BE2C (cell line): ENCODE results near the gene RNF180.

Experiments used
- DNase-seq: peaks from one replicate; pipeline ENCODE4 v3.0.0-alpha.2; 2020
- H3K27me3 ChIP-seq: fragments of 250-450 bp; sonication (Bioruptor Pico); 2 replicates; pipeline ENCODE4 v1.5.1; 2020; ENCODE audit warnings: mild to moderate bottlenecking
- H3K36me3 ChIP-seq: fragments of 250-450 bp; sonication (Bioruptor Pico); 2 replicates; pipeline ENCODE4 v1.5.1; 2020; ENCODE audit warnings: mild to moderate bottlenecking
- H3K4me1 ChIP-seq: fragments of 250-450 bp; sonication (Bioruptor Pico); 2 replicates; pipeline ENCODE4 v1.5.1; 2020
- H3K4me3 ChIP-seq: 2 replicates; pipeline ENCODE4 v1.5.1; 2011; ENCODE audit warnings: low read depth, low read length
- H3K9me3 ChIP-seq: fragments of 250-450 bp; sonication (Bioruptor Pico); 2 replicates; pipeline ENCODE4 v1.5.1; 2020
- TF ChIP-seq, protein P1 (sequence below): IDR thresholded peaks from 2 replicates; pipeline ENCODE4 v1.5.1; 2012; ENCODE audit warnings: mild to moderate bottlenecking, low read depth, low read length

RNF180 gene

GRCh38 chr5:64184832-64185231, 19.2 kb downstream of the RNF180 start:
- H3K4me3 ChIP-seq: no peak overlapping the region
- H3K36me3 ChIP-seq: no peaks in the 10 kb centered on the region
- H3K4me1 ChIP-seq: no peaks in the 10 kb centered on the region
- no peaks in the 10 kb centered on the region for H3K27me3 ChIP-seq
- H3K9me3 ChIP-seq: no peaks in the 10 kb centered on the region; the same call in 1 of the 2 replicates
- TF ChIP-seq, protein P1, sequence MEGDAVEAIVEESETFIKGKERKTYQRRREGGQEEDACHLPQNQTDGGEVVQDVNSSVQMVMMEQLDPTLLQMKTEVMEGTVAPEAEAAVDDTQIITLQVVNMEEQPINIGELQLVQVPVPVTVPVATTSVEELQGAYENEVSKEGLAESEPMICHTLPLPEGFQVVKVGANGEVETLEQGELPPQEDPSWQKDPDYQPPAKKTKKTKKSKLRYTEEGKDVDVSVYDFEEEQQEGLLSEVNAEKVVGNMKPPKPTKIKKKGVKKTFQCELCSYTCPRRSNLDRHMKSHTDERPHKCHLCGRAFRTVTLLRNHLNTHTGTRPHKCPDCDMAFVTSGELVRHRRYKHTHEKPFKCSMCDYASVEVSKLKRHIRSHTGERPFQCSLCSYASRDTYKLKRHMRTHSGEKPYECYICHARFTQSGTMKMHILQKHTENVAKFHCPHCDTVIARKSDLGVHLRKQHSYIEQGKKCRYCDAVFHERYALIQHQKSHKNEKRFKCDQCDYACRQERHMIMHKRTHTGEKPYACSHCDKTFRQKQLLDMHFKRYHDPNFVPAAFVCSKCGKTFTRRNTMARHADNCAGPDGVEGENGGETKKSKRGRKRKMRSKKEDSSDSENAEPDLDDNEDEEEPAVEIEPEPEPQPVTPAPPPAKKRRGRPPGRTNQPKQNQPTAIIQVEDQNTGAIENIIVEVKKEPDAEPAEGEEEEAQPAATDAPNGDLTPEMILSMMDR: no peak
- no peak for DNase-seq

- H3K4me3 ChIP-seq: no peak overlapping the region
- no peaks in the 10 kb centered on the region for H3K27me3 ChIP-seq
- TF ChIP-seq, protein P1: no peak
- H3K9me3 ChIP-seq: no peaks in the 10 kb centered on the region
- no peaks in the 10 kb centered on the region for H3K36me3 ChIP-seq
- DNase-seq: no peak
- H3K4me1 ChIP-seq: no peaks in the 10 kb centered on the region
Measured at GRCh38 chr5:64188776-64189175, 23.1 kb downstream of the RNF180 start.

GRCh38 chr5:64190562-64191306, 25.1 kb downstream of the RNF180 start:
- Histone ChIP-seq H3K36me3 (no peaks in the 10 kb centered on the region), H3K27me3 (no peaks in the 10 kb centered on the region), H3K9me3 (no peaks in the 10 kb centered on the region), H3K4me3 (no peak overlapping the region), H3K4me1 (no peaks in the 10 kb centered on the region)
- DNase-seq: no peak
- TF ChIP-seq, protein P1: no peak

GRCh38 chr5:64195981-64196380, 30.3 kb downstream of the RNF180 start:
- no peak overlapping the region for H3K4me3 ChIP-seq
- no peaks in the 10 kb centered on the region for H3K27me3 ChIP-seq
- no peaks in the 10 kb centered on the region for H3K36me3 ChIP-seq
- H3K9me3 ChIP-seq: no peaks in the 10 kb centered on the region
- DNase-seq: no peak
- H3K4me1 ChIP-seq: no peaks in the 10 kb centered on the region
- TF ChIP-seq, protein P1: no peak

DNA sequence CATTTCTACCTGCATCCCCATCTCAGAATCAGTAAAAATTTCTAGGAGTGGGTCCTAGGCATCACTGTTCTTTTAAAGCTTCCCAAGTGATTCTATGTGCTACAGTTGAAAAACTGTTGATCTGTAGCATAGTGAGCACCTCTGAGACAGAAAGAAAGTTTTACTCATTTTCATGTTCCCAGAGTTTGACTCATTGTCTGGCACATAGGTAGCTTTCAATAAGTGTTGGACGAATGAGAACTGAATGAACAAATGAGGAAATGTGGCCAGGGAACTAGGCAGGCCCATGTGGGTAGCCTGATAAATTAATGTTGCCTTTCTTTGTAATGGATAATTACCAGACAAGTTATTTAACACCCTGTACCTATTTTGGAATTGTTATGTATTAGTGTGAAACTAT, 33.8 kb downstream of the RNF180 start:
- H3K27me3 ChIP-seq: no peaks in the 10 kb centered on the region
- TF ChIP-seq, protein P1: no peak
- no peaks in the 10 kb centered on the region for H3K9me3 ChIP-seq
- H3K4me3 ChIP-seq: no peak overlapping the region
- H3K4me1 ChIP-seq: no peaks in the 10 kb centered on the region
- DNase-seq: no peak
- no peaks in the 10 kb centered on the region for H3K36me3 ChIP-seq

GRCh38 chr5:64201996-64202395, 36.4 kb downstream of the RNF180 start:
- Histone ChIP-seq H3K36me3 (no peaks in the 10 kb centered on the region), H3K9me3 (no peaks in the 10 kb centered on the region), H3K4me3 (no peak overlapping the region), H3K4me1 (no peaks in the 10 kb centered on the region), H3K27me3 (no peaks in the 10 kb centered on the region)
- DNase-seq: no peak
- TF ChIP-seq, protein P1: no peak
